ENCODE data around the gene KCNQ5.
"Not testable (repeated sequence)": the region's sequence is repeated elsewhere in the genome, so short reads cannot be mapped to it uniquely, and the experiment has no call there.

The KCNQ5 gene

DNA sequence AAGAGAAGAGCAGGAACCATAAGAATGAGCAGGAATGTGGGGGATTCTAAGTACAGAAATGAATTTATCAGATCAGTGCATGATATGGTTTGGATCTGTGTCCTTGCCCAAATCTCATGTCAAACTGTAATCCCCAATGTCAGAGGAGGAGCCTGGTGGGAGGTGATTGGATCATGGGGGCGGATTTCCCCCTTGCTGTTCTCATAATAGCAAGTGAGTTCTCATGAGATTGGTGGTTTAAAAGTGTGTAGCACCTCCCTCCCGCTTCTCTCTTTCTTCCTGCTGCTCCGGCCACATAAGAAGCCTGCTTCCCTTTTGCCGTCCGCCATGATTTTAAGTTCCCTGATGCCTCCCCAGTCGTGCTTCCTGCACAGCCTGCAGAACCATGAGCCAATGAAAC, 554.2 kb downstream of the KCNQ5 start:
- no peak overlapping the region for H3K4me3 ChIP-seq (ENCODE audit: low read length)
- no peaks in the 10 kb centered on the region for H3K9me3 ChIP-seq (ENCODE audit: control insufficient read depth, low read length)
- no peaks in the 10 kb centered on the region for H3K36me3 ChIP-seq (ENCODE audit: control insufficient read depth, insufficient read depth, low read length, severe bottlenecking)
- DNase-seq (ENCODE audit: low read depth), result no peak
- H3K4me1 ChIP-seq (ENCODE audit: control insufficient read depth, insufficient read depth, low read length), result peaks cover 8% of the 10 kb centered on the region
- H3K27me3 ChIP-seq (replicated peaks; ENCODE audit: control insufficient read depth, insufficient read depth, low read length), result peaks cover 36% of the 10 kb centered on the region
- no peak overlapping the region for H3K9ac ChIP-seq (ENCODE audit: low read length)

GRCh38 chr6:73177221-73177944, 555.5 kb downstream of the KCNQ5 start:
- no peak for DNase-seq (ENCODE audit: low read depth)
- Histone ChIP-seq H3K9me3 (ENCODE audit: control insufficient read depth, low read length) (no peaks in the 10 kb centered on the region), H3K27me3 (replicated peaks; ENCODE audit: control insufficient read depth, insufficient read depth, low read length) (peaks cover 28% of the 10 kb centered on the region), H3K4me3 (ENCODE audit: low read length) (no peak overlapping the region), H3K36me3 (ENCODE audit: control insufficient read depth, insufficient read depth, low read length, severe bottlenecking) (no peaks in the 10 kb centered on the region), H3K9ac (ENCODE audit: low read length) (no peak overlapping the region), H3K4me1 (ENCODE audit: control insufficient read depth, insufficient read depth, low read length) (peaks cover 8% of the 10 kb centered on the region)

GRCh38 chr6:73180076-73180738, 558.3 kb downstream of the KCNQ5 start:
- Histone ChIP-seq H3K9me3 (ENCODE audit: control insufficient read depth, low read length) (no peaks in the 10 kb centered on the region), H3K4me3 (ENCODE audit: low read length) (peak overlapping the region; percentile 81), H3K36me3 (ENCODE audit: control insufficient read depth, insufficient read depth, low read length, severe bottlenecking) (no peaks in the 10 kb centered on the region), H3K4me1 (ENCODE audit: control insufficient read depth, insufficient read depth, low read length) (peaks cover 8% of the 10 kb centered on the region), H3K9ac (ENCODE audit: low read length) (peak overlapping the region; percentile 39), H3K27me3 (replicated peaks; ENCODE audit: control insufficient read depth, insufficient read depth, low read length) (peaks cover 40% of the 10 kb centered on the region)
- peak; percentile 22 for DNase-seq (ENCODE audit: low read depth)

- H3K4me1 ChIP-seq (ENCODE audit: control insufficient read depth, insufficient read depth, low read length), result peaks cover 8% of the 10 kb centered on the region
- no peaks in the 10 kb centered on the region for H3K9me3 ChIP-seq (ENCODE audit: control insufficient read depth, low read length)
Measured at GRCh38 chr6:73180763-73181619, 559.1 kb downstream of the KCNQ5 start.

GRCh38 chr6:73182021-73182607, 560.2 kb downstream of the KCNQ5 start:
- no peaks in the 10 kb centered on the region for H3K9me3 ChIP-seq (ENCODE audit: control insufficient read depth, low read length)
- no peak overlapping the region for H3K4me3 ChIP-seq (ENCODE audit: low read length)
- DNase-seq (ENCODE audit: low read depth), result no peak
- H3K9ac ChIP-seq (ENCODE audit: low read length), result no peak overlapping the region
- H3K4me1 ChIP-seq (ENCODE audit: control insufficient read depth, insufficient read depth, low read length), result peaks cover 8% of the 10 kb centered on the region
- no peaks in the 10 kb centered on the region for H3K36me3 ChIP-seq (ENCODE audit: control insufficient read depth, insufficient read depth, low read length, severe bottlenecking)
- H3K27me3 ChIP-seq (replicated peaks; ENCODE audit: control insufficient read depth, insufficient read depth, low read length), result peaks cover 22% of the 10 kb centered on the region

More at GRCh38 chr6:73180763-73181619, 559.1 kb downstream of the KCNQ5 start:
- DNase-seq (ENCODE audit: low read depth), result peak; percentile 89
- peak overlapping the region; percentile 81 for H3K4me3 ChIP-seq (ENCODE audit: low read length)
- no peaks in the 10 kb centered on the region for H3K36me3 ChIP-seq (ENCODE audit: control insufficient read depth, insufficient read depth, low read length, severe bottlenecking)
- peaks cover 33% of the 10 kb centered on the region for H3K27me3 ChIP-seq (replicated peaks; ENCODE audit: control insufficient read depth, insufficient read depth, low read length)
- peak overlapping the region; percentile 39 for H3K9ac ChIP-seq (ENCODE audit: low read length)

DNA sequence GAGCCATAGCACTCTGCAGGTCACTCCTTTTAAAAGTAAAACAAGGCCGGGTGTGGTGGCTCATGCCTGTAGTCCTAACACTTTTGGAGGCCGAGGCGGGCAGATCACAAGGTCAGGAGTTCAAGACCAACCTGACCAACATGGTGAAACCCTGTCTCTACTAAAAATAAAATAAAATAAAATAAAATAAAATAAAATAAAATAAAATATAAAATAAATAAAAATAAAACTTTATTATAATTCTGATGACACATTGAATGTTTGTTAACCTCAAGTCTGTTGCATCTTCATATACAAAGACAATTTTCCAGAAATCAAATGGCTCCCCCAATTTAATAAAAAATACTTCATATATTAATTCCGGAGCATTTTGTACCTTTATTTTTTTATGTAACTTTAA, 571.4 kb downstream of the KCNQ5 start:
- H3K4me3 ChIP-seq (ENCODE audit: low read length); H3K27me3 ChIP-seq (replicated peaks; ENCODE audit: control insufficient read depth, insufficient read depth, low read length); H3K36me3 ChIP-seq (ENCODE audit: control insufficient read depth, insufficient read depth, low read length, severe bottlenecking); H3K9ac ChIP-seq (ENCODE audit: low read length); H3K9me3 ChIP-seq (ENCODE audit: control insufficient read depth, low read length); H3K4me1 ChIP-seq (ENCODE audit: control insufficient read depth, insufficient read depth, low read length); DNase-seq (ENCODE audit: low read depth): not testable (repeated sequence)

- Histone ChIP-seq H3K36me3 (ENCODE audit: control insufficient read depth, insufficient read depth, low read length, severe bottlenecking) (no peaks in the 10 kb centered on the region), H3K9ac (ENCODE audit: low read length) (no peak overlapping the region), H3K9me3 (ENCODE audit: control insufficient read depth, low read length) (no peaks in the 10 kb centered on the region), H3K4me1 (ENCODE audit: control insufficient read depth, insufficient read depth, low read length) (no peaks in the 10 kb centered on the region), H3K27me3 (replicated peaks; ENCODE audit: control insufficient read depth, insufficient read depth, low read length) (no peaks in the 10 kb centered on the region), H3K4me3 (ENCODE audit: low read length) (no peak overlapping the region)
- no peak for DNase-seq (ENCODE audit: low read depth)
Measured at GRCh38 chr6:73194744-73195143, 572.9 kb downstream of the KCNQ5 start.

DNA sequence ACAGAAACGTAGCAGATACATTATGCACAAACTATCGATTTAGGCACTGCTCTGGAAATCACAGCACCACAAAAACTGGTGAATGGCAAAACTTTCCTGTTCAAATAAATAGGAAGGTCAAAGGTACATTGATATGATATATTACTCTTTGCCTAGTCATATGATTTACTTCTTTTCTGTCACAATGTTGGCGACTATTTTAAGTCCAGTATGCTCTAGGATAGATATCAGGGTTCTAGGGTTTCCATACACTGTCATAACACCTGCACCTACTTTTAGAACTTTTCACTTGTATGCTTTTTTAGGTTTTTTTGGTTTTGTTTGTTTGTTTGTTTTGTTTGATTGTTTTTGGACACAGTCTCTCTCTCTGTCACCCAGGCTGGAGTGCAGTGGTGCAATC, 578.4 kb downstream of the KCNQ5 start:
- Histone ChIP-seq H3K4me3 (ENCODE audit: low read length) (no peak overlapping the region), H3K9me3 (ENCODE audit: control insufficient read depth, low read length) (no peaks in the 10 kb centered on the region), H3K36me3 (ENCODE audit: control insufficient read depth, insufficient read depth, low read length, severe bottlenecking) (no peaks in the 10 kb centered on the region), H3K27me3 (replicated peaks; ENCODE audit: control insufficient read depth, insufficient read depth, low read length) (no peaks in the 10 kb centered on the region), H3K4me1 (ENCODE audit: control insufficient read depth, insufficient read depth, low read length) (peaks cover 7% of the 10 kb centered on the region), H3K9ac (ENCODE audit: low read length) (no peak overlapping the region)
- DNase-seq (ENCODE audit: low read depth), result no peak

DNA sequence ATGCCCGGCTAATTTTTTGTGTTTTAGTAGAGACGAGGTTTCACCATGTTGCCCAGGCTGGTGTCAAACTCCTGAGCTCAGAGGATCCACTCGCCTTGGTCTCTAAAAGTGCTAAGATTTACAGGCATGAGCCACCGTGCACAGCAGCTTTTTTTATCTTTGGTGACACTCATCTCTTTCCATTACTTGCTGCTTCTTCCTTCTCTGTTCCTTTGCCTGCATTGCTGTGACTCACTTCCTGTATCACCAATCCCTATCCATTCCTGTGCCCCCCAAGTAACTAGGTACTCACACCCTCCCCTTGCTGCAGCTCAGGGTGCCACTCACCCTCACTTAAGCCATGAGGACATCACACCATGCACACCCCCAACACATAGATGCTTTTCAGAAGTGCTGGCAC, 578.9 kb downstream of the KCNQ5 start:
- DNase-seq (ENCODE audit: low read depth), result no peak
- Histone ChIP-seq H3K4me1 (ENCODE audit: control insufficient read depth, insufficient read depth, low read length) (peaks cover 7% of the 10 kb centered on the region), H3K36me3 (ENCODE audit: control insufficient read depth, insufficient read depth, low read length, severe bottlenecking) (no peaks in the 10 kb centered on the region), H3K9me3 (ENCODE audit: control insufficient read depth, low read length) (no peaks in the 10 kb centered on the region), H3K4me3 (ENCODE audit: low read length) (no peak overlapping the region), H3K9ac (ENCODE audit: low read length) (no peak overlapping the region), H3K27me3 (replicated peaks; ENCODE audit: control insufficient read depth, insufficient read depth, low read length) (no peaks in the 10 kb centered on the region)

DNA sequence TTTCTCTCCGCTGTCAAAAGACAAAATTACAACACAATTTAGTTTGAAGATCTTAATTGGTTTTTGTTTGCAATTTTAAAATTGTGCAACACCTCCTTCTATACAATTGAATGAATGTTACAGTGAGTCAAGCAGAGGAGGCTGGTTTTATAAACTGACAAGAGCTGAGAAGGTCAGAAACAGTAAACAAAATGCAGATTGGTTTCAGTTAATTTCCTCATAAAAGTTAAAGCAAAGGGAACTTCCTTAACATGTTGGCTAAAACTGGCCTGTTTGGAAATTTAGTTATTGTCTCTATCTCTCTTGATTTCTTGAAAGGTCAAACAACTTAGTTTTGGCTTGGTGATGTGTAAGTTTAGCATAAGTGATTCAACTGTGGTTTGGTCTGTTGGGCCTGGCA, 581.2 kb downstream of the KCNQ5 start:
- peaks cover 7% of the 10 kb centered on the region for H3K4me1 ChIP-seq (ENCODE audit: control insufficient read depth, insufficient read depth, low read length)
- H3K9ac ChIP-seq (ENCODE audit: low read length), result no peak overlapping the region
- no peaks in the 10 kb centered on the region for H3K9me3 ChIP-seq (ENCODE audit: control insufficient read depth, low read length)
- H3K27me3 ChIP-seq (replicated peaks; ENCODE audit: control insufficient read depth, insufficient read depth, low read length), result no peaks in the 10 kb centered on the region
- DNase-seq (ENCODE audit: low read depth), result peak; percentile 32
- H3K4me3 ChIP-seq (ENCODE audit: low read length), result no peak overlapping the region
- H3K36me3 ChIP-seq (ENCODE audit: control insufficient read depth, insufficient read depth, low read length, severe bottlenecking), result no peaks in the 10 kb centered on the region

- DNase-seq (ENCODE audit: low read depth), result no peak
- Histone ChIP-seq H3K9me3 (ENCODE audit: control insufficient read depth, low read length) (no peaks in the 10 kb centered on the region), H3K4me3 (ENCODE audit: low read length) (no peak overlapping the region), H3K36me3 (ENCODE audit: control insufficient read depth, insufficient read depth, low read length, severe bottlenecking) (no peaks in the 10 kb centered on the region), H3K9ac (ENCODE audit: low read length) (no peak overlapping the region), H3K4me1 (ENCODE audit: control insufficient read depth, insufficient read depth, low read length) (peaks cover 7% of the 10 kb centered on the region), H3K27me3 (replicated peaks; ENCODE audit: control insufficient read depth, insufficient read depth, low read length) (no peaks in the 10 kb centered on the region)
Measured at GRCh38 chr6:73204252-73204651, 582.4 kb downstream of the KCNQ5 start.

All from adipocyte (in vitro differentiated cells).